CD14-positive monocyte (primary cell): ENCODE measurements around the gene WIZ. TPM values are rescaled to one million over a fixed set of nuclear protein-coding genes. Genes with fewer than 3 reads are reported as not detected.

Experiments used
- DNase-seq, 3 donors: peaks; one replicate each; pipeline ENCODE4 v3.0.0-alpha.2; 2011 to 2022
- H2AFZ ChIP-seq: 2 replicates; pipeline ENCODE4 v1.6.0; 2012; ENCODE audit warnings: mild to moderate bottlenecking, low read depth, low read length, inconsistent platforms; ENCODE audit not compliant: insufficient read depth, poor library complexity, severe bottlenecking
- H3K27ac ChIP-seq, 2 donors: 1 replicate in 1 of 2; 2 replicates in 1 of 2; pipeline ENCODE4 v1.5.1; 2012 to 2013; ENCODE audit warnings: low read length in 2 of 2, control low read depth in 1 of 2, inconsistent platforms in 1 of 2, low read depth in 1 of 2, mild to moderate bottlenecking in 1 of 2
- H3K27me3 ChIP-seq, 2 donors: one replicate each; pipeline versions ENCODE4 v1.6.0 to v1.6.1; 2011 to 2013; ENCODE audit warnings: low read length in 2 of 2; ENCODE audit not compliant: control insufficient read depth in 2 of 2, insufficient read depth in 2 of 2
- H3K36me3 ChIP-seq, 2 donors: replicated peaks in 1 of 2; 1 replicate in 1 of 2; 2 replicates in 1 of 2; pipeline versions ENCODE4 v1.5.1 to v1.6.1; 2012 to 2013; ENCODE audit warnings: low read length in 2 of 2, control low read depth in 1 of 2, inconsistent platforms in 1 of 2, mild to moderate bottlenecking in 1 of 2; ENCODE audit not compliant: insufficient read depth in 2 of 2, control insufficient read depth in 1 of 2
- H3K4me1 ChIP-seq, 2 donors: 1 replicate in 1 of 2; 2 replicates in 1 of 2; pipeline versions ENCODE4 v1.5.1 to v1.6.1; 2012 to 2013; ENCODE audit warnings: low read length in 2 of 2, control low read depth in 1 of 2, inconsistent platforms in 1 of 2, mild to moderate bottlenecking in 1 of 2, moderate library complexity in 1 of 2; ENCODE audit not compliant: insufficient read depth in 2 of 2, control insufficient read depth in 1 of 2
- H3K4me2 ChIP-seq: replicated peaks from 2 replicates; pipeline ENCODE3; 2012; ENCODE audit warnings: low read length, moderate library complexity, mild to moderate bottlenecking; ENCODE audit not compliant: poor library complexity, severe bottlenecking; ENCODE audit errors: extremely low read depth
- H3K4me3 ChIP-seq, 3 experiments: fragments of 200-600 bp in 1 of 3; sonication (generic) in 1 of 3; replicated peaks in 1 of 3; 1 replicate in 2 of 3; 2 replicates in 1 of 3; pipeline ENCODE4 v1.5.1; 2011 to 2013; ENCODE audit warnings: low read length in 3 of 3, mild to moderate bottlenecking in 3 of 3, control low read depth in 2 of 3, low read depth in 2 of 3, inconsistent platforms in 1 of 3, moderate library complexity in 1 of 3
- H3K79me2 ChIP-seq: 2 replicates; pipeline ENCODE4 v1.6.0; 2012; ENCODE audit warnings: mild to moderate bottlenecking, control low read depth, inconsistent platforms, low read length, moderate library complexity; ENCODE audit not compliant: insufficient read depth
- H3K9ac ChIP-seq: 2 replicates; pipeline ENCODE4 v1.6.0; 2017; ENCODE audit warnings: low read length, mild to moderate bottlenecking; ENCODE audit not compliant: insufficient read depth, poor library complexity, severe bottlenecking
- H3K9me3 ChIP-seq, 2 donors: replicated peaks in 1 of 2; 1 replicate in 1 of 2; 2 replicates in 1 of 2; pipeline versions ENCODE4 v1.5.1 to v1.6.1; 2012 to 2013; ENCODE audit warnings: low read length in 2 of 2, control low read depth in 1 of 2; ENCODE audit not compliant: control insufficient read depth in 1 of 2, insufficient read depth in 1 of 2
- H4K20me1 ChIP-seq: 2 replicates; pipeline ENCODE4 v1.6.0; 2012; ENCODE audit warnings: mild to moderate bottlenecking, low read length, control low read depth, moderate library complexity; ENCODE audit not compliant: insufficient read depth
- H3K27ac Mint-ChIP-seq, 7 donors: one replicate each; pipeline ENCODE4 v1.8.0; 2020; ENCODE audit warnings: mild to moderate bottlenecking in 7 of 7, mixed read lengths in 7 of 7, moderate library complexity in 6 of 7, inconsistent platforms in 2 of 7
- H3K27me3 Mint-ChIP-seq, 3 donors: one replicate each; pipeline ENCODE4 v1.8.0; 2021 to 2022; ENCODE audit warnings: low read depth in 3 of 3, mild to moderate bottlenecking in 3 of 3, mixed read lengths in 3 of 3, moderate library complexity in 3 of 3, inconsistent platforms in 1 of 3
- H3K36me3 Mint-ChIP-seq, 2 donors: one replicate each; pipeline ENCODE4 v1.8.0; 2020; ENCODE audit warnings: mixed read lengths in 2 of 2, inconsistent platforms in 1 of 2, mild to moderate bottlenecking in 1 of 2
- H3K4me1 Mint-ChIP-seq: one replicate; pipeline ENCODE4 v1.8.0; 2020; ENCODE audit warnings: mild to moderate bottlenecking, mixed read lengths
- H3K4me3 Mint-ChIP-seq, 2 donors: one replicate each; pipeline ENCODE4 v1.8.0; 2020; ENCODE audit warnings: mild to moderate bottlenecking in 2 of 2, mixed read lengths in 2 of 2, moderate library complexity in 1 of 2
- H3K9me3 Mint-ChIP-seq, 7 donors: one replicate each; pipeline ENCODE4 v1.8.0; 2020 to 2022; ENCODE audit warnings: mixed read lengths in 7 of 7, mild to moderate bottlenecking in 6 of 7, moderate library complexity in 6 of 7, inconsistent platforms in 2 of 7
- CTCF ChIP-seq: fragments of 200-600 bp; IDR thresholded peaks from one replicate; pipeline ENCODE4 v1.8.0; 2022; ENCODE audit warnings: antibody characterized with exemption, mild to moderate bottlenecking
- WGBS: methylation state at CpG from one replicate; pipeline ENCODE4 v1.1.5; 2013; ENCODE audit warnings: missing lambda C conversion rate; ENCODE audit not compliant: insufficient coverage; 5-methylcytosine and 5-hydroxymethylcytosine counted together
- intact Hi-C, 2 donors: fragments of 100-400 bp; cut with micrococcal nuclease; formaldehyde crosslinking; loops; one replicate each; pipeline versions ENCODE4 v1.15.0 to v1.15.1; 2023
- polyA plus RNA-seq, 3 donors: library from polyadenylated mRNA; depleted of rRNA in 1 of 3; unstranded in 2 of 3; stranded (reverse) in 1 of 3; fragments of 300-500 nt in 2 of 3; fragments of >200 nt in 1 of 3; fragmentation: Illumina TruSeq in 2 of 3; gene quantifications; 1 replicate in 2 of 3; 2 replicates in 1 of 3; pipeline ENCODE4 v1.2.3, GENCODE V29; 2012 to 2021

Gene WIZ
- polyA plus RNA-seq, 3 donors = 0.47 to 13.7 (median 0.51) TPM

GRCh38 chr19:15421721-15422260 lies 28.0 kb downstream of the WIZ start:
- DNase-seq = no peak
- WGBS = 98% methylated on average over 10 of the region's 15 CpGs
- intact Hi-C loops = no loop called here
- Mint-ChIP-seq H3K9me3 (peaks cover 0 to 9% (median 6%) of the 10 kb centered on the region in 7 donors), H3K27me3 (no peaks in the 10 kb centered on the region), H3K36me3 (peaks cover 31 to 54% of the 10 kb centered on the region in 2 donors), H3K4me3 (no peak overlapping the region), H3K27ac (no peak overlapping the region), H3K4me1 (peaks cover 23% of the 10 kb centered on the region)
- peaks cover 39 to 54% of the 10 kb centered on the region in 2 donors for H3K36me3 ChIP-seq
- H3K27me3 ChIP-seq = no peaks in the 10 kb centered on the region
- no peak overlapping the region for H2AFZ ChIP-seq
- peaks cover 19 to 24% of the 10 kb centered on the region in 2 donors for H3K4me1 ChIP-seq
- H4K20me1 ChIP-seq = peaks cover 13% of the 10 kb centered on the region
- H3K27ac ChIP-seq = no peak overlapping the region
- no peak overlapping the region for H3K4me3 ChIP-seq
- H3K4me2 ChIP-seq = no peak overlapping the region
- H3K9ac ChIP-seq = no peak overlapping the region
- H3K9me3 ChIP-seq = peaks cover 6 to 10% of the 10 kb centered on the region in 2 donors
- no peak for TF ChIP-seq CTCF
- peaks cover 24% of the 10 kb centered on the region for H3K79me2 ChIP-seq

GRCh38 chr19:15421136-15421695 lies 28.5 kb downstream of the WIZ start:
- Histone ChIP-seq H3K4me1 (peaks cover 19 to 26% of the 10 kb centered on the region in 2 donors), H3K79me2 (peaks cover 29% of the 10 kb centered on the region), H3K4me3 (no peak overlapping the region), H3K9me3 (peaks cover 6 to 10% of the 10 kb centered on the region in 2 donors), H3K27me3 (no peaks in the 10 kb centered on the region), H3K4me2 (no peak overlapping the region), H3K36me3 (peaks cover 33 to 49% of the 10 kb centered on the region in 2 donors), H3K27ac (no peak overlapping the region), H2AFZ (no peak overlapping the region), H3K9ac (no peak overlapping the region), H4K20me1 (peaks cover 19% of the 10 kb centered on the region)
- 80% methylated on average over 3 of the region's 12 CpGs for WGBS
- Mint-ChIP-seq H3K27me3 (no peaks in the 10 kb centered on the region), H3K36me3 (peaks cover 32 to 51% of the 10 kb centered on the region in 2 donors), H3K27ac (no peak overlapping the region), H3K9me3 (peaks cover 0 to 9% (median 6%) of the 10 kb centered on the region in 7 donors), H3K4me3 (no peak overlapping the region), H3K4me1 (peaks cover 27% of the 10 kb centered on the region)
- intact Hi-C loops = no loop called here
- DNase-seq = no peak
- TF ChIP-seq CTCF = no peak
